Panc1 (cell line): ENCODE data around the gene ATG10.

ENCODE experiments used
- CTCF ChIP-seq: fragments of 450-650 bp; IDR thresholded peaks from 2 replicates; pipeline ENCODE4 v1.5.1; 2017; ENCODE audit warnings: mild to moderate bottlenecking
- POLR2AphosphoS5 ChIP-seq: IDR thresholded peaks from 2 replicates; pipeline ENCODE4 v1.6.1; 2012; ENCODE audit warnings: mild to moderate bottlenecking, low read depth, low read length, moderate library complexity
- REST ChIP-seq, 2 experiments: IDR thresholded peaks; 2 replicates each; pipeline ENCODE4 v1.6.1; 2011 to 2012; ENCODE audit warnings: low read depth in 2 of 2, control low read depth in 1 of 2, low read length in 1 of 2, mild to moderate bottlenecking in 1 of 2, moderate library complexity in 1 of 2; ENCODE audit not compliant: insufficient read depth in 1 of 2
- SIN3A ChIP-seq: IDR thresholded peaks from 2 replicates; pipeline ENCODE4 v1.6.1; 2012; ENCODE audit warnings: low read depth, mild to moderate bottlenecking, low read length, moderate library complexity, borderline replicate concordance; ENCODE audit not compliant: insufficient read depth

GRCh38 chr5:82150559-82150958 lies 178.7 kb downstream of the ATG10 start:
- TF ChIP-seq CTCF (no peak), REST (IDR thresholded peaks at IDR 0.05; ENCODE audit: insufficient read depth in 1 of 2, low read depth in 2 of 2, low read length in 1 of 2) (no peak), POLR2AphosphoS5 (no peak), SIN3A (no peak)
